Gastroesophageal sphincter (tissue), 4 donors: ENCODE data around the gene ITPA. TPM values are rescaled to one million over a fixed set of nuclear protein-coding genes. Genes with fewer than 3 reads are reported as not detected.

Experiments used
- ATAC-seq: fragments of 150-250 bp; one replicate; pipeline ENCODE4 v1.9.1; 2016; ENCODE audit warnings: mild to moderate bottlenecking, moderate library complexity
- H3K27ac ChIP-seq, 4 donors: fragments of 200-600 bp; sonication (generic) in 3 of 4; 1 replicate in 3 of 4; 2 replicates in 1 of 4; pipeline ENCODE4 v1.5.1; 2016 to 2019
- H3K27me3 ChIP-seq: fragments of 200-600 bp; sonication (generic); one replicate; pipeline ENCODE4 v1.5.1; 2019
- H3K36me3 ChIP-seq, 2 donors: fragments of 200-600 bp; sonication (generic); one replicate each; pipeline ENCODE4 v1.5.1; 2019; ENCODE audit warnings: control low read depth in 1 of 2
- H3K4me1 ChIP-seq, 3 donors: fragments of 200-600 bp; sonication (generic); 1 replicate in 2 of 3; 2 replicates in 1 of 3; pipeline ENCODE4 v1.5.1; 2016 to 2019; ENCODE audit warnings: control low read depth in 2 of 3
- H3K4me3 ChIP-seq, 2 donors: fragments of 200-600 bp; sonication (generic); one replicate each; pipeline ENCODE4 v1.5.1; 2019; ENCODE audit warnings: mild to moderate bottlenecking in 1 of 2, moderate library complexity in 1 of 2
- H3K9me3 ChIP-seq, 3 donors: fragments of 200-600 bp; sonication (generic); one replicate each; pipeline ENCODE4 v1.5.1; 2017 to 2019; ENCODE audit warnings: control low read depth in 2 of 3
- EP300 ChIP-seq: sonication (generic); formaldehyde crosslinking; IDR thresholded peaks from one replicate; pipeline ENCODE4 v1.6.1; 2017; ENCODE audit warnings: antibody characterized with exemption, mild to moderate bottlenecking
- POLR2A ChIP-seq, 2 donors: fragments of 450-650 bp; IDR thresholded peaks; one replicate each; pipeline ENCODE4 v1.6.1; 2017; ENCODE audit warnings: antibody characterized with exemption in 2 of 2, mild to moderate bottlenecking in 2 of 2, moderate library complexity in 1 of 2
- POLR2AphosphoS5 ChIP-seq: sonication (generic); formaldehyde crosslinking; IDR thresholded peaks from one replicate; pipeline ENCODE4 v1.6.1; 2017; ENCODE audit warnings: antibody characterized with exemption
- WGBS, 2 donors: methylation state at CpG; one replicate each; pipeline ENCODE4 v1.1.5; 2018; ENCODE audit warnings: low coverage in 1 of 2; 5-methylcytosine and 5-hydroxymethylcytosine counted together
- total RNA-seq, 4 donors: library from RNA; depleted of rRNA; stranded (reverse); fragments of >200 nt; gene quantifications; one replicate each; pipeline ENCODE4 v1.1.0, GENCODE V29; 2016
- TF ChIP-seq, protein P1 (sequence below), 4 experiments: fragments of 200-600 bp in 2 of 4; fragments of 450-650 bp in 2 of 4; sonication (generic) in 1 of 4; IDR thresholded peaks; one replicate each; pipeline ENCODE4 v1.5.1; 2017 to 2019; ENCODE audit warnings: antibody characterized with exemption in 4 of 4, mild to moderate bottlenecking in 2 of 4, moderate library complexity in 2 of 4

The ITPA gene
- total RNA-seq, 4 donors from 2014 or later: 23.5 to 26.8 (median 25.2) TPM

DNA sequence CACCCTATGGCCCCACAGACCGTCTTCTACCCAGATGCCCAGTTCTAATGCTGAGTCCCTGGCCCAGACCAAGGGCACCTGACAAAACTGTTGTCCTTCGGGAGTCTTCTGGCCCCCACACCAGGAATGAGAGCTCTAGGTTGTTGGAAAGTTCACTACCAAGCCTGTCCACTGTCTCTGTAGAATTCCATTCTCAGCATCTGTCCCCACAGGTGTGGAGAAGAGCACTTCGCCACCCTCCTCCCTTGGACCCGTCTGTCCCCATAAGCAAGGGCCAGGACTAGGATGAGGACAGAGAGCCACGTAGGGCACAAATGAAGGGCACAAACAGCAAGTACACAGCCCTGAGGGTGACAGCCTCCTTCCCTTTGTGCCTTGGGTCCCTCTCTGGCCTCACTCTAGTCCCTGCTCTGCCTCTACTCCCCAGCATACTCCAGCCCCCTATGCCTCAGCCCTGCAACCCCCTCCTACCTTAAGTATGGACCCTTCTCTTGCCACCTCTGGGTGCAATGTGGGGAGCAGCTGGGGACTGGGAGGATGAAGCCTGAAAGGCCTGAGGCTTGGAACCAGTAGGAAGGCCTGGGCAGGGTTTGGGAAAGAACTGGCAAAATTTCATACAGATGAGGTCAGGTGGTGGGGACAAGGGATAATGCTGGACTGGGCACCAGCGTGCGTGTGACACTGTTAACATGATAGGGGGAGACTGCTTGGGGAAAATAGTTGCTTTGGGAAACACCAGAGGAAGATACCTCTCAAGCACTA, 40.3 kb upstream of the ITPA start:
- Histone ChIP-seq H3K9me3 (no peaks in the 10 kb centered on the region), H3K36me3 (no peaks in the 10 kb centered on the region), H3K27ac (no peak overlapping the region), H3K4me3 (no peak overlapping the region), H3K27me3 (peaks cover 15% of the 10 kb centered on the region), H3K4me1 (peaks cover 0 to 43% (median 10%) of the 10 kb centered on the region in 3 donors)
- no peak for ATAC-seq
- TF ChIP-seq POLR2AphosphoS5 (no peak), POLR2A (IDR thresholded peaks at IDR 0.05) (no peak), EP300 (no peak)
- TF ChIP-seq, protein P1, sequence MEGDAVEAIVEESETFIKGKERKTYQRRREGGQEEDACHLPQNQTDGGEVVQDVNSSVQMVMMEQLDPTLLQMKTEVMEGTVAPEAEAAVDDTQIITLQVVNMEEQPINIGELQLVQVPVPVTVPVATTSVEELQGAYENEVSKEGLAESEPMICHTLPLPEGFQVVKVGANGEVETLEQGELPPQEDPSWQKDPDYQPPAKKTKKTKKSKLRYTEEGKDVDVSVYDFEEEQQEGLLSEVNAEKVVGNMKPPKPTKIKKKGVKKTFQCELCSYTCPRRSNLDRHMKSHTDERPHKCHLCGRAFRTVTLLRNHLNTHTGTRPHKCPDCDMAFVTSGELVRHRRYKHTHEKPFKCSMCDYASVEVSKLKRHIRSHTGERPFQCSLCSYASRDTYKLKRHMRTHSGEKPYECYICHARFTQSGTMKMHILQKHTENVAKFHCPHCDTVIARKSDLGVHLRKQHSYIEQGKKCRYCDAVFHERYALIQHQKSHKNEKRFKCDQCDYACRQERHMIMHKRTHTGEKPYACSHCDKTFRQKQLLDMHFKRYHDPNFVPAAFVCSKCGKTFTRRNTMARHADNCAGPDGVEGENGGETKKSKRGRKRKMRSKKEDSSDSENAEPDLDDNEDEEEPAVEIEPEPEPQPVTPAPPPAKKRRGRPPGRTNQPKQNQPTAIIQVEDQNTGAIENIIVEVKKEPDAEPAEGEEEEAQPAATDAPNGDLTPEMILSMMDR (IDR thresholded peaks at IDR 0.05): no peak
- WGBS, 2 donors: no CpG with 5 or more reads among the region's 7 CpGs

DNA sequence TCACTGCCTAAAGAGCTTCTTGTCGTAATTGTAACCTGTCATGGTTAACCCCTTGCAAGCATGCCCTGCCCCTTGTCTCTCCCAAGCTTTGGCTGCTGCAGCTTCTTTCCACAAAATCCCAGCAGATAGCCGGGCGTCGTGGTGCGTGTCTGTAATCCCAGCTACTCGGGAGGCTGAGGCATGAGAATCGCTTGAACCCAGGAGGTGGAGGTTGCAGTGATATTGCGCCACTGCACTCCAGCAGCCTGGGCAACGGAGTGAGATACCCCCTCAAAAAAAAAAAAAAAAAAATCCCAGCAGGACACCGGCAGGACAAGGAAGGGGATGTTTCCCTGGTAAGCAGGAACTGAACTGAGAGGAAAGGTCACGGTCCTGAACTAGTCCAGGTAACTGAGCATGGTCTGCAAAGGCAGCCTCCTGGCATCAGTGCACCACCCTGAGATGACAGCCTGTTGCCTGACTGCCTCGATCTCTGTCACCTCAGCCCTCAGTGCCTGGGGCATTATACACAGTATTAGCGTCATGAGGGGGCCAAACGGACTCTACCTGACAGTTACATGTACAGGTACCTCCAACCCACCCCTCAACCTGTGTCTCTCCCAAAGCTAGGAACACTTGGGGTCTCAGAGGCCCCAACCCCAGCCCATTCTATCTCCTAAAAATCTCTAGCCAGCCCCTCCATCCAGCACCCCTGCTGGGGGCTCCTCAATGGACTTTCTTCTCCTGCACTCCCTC, 37.7 kb upstream of the ITPA start:
- H3K27me3 ChIP-seq: peaks cover 15% of the 10 kb centered on the region
- ATAC-seq: no peak
- H3K9me3 ChIP-seq: no peaks in the 10 kb centered on the region
- peaks cover 0 to 38% (median 7%) of the 10 kb centered on the region in 3 donors for H3K4me1 ChIP-seq
- no peaks in the 10 kb centered on the region for H3K36me3 ChIP-seq
- no peak overlapping the region for H3K27ac ChIP-seq
- WGBS, 2 donors: 66 to 75% methylated on average over 5 to 6 of the region's 14 CpGs
- no peak for TF ChIP-seq EP300
- TF ChIP-seq, protein P1 (IDR thresholded peaks at IDR 0.05): no peak
- TF ChIP-seq POLR2AphosphoS5: no peak
- no peak for TF ChIP-seq POLR2A (IDR thresholded peaks at IDR 0.05)
- H3K4me3 ChIP-seq: no peak overlapping the region

DNA sequence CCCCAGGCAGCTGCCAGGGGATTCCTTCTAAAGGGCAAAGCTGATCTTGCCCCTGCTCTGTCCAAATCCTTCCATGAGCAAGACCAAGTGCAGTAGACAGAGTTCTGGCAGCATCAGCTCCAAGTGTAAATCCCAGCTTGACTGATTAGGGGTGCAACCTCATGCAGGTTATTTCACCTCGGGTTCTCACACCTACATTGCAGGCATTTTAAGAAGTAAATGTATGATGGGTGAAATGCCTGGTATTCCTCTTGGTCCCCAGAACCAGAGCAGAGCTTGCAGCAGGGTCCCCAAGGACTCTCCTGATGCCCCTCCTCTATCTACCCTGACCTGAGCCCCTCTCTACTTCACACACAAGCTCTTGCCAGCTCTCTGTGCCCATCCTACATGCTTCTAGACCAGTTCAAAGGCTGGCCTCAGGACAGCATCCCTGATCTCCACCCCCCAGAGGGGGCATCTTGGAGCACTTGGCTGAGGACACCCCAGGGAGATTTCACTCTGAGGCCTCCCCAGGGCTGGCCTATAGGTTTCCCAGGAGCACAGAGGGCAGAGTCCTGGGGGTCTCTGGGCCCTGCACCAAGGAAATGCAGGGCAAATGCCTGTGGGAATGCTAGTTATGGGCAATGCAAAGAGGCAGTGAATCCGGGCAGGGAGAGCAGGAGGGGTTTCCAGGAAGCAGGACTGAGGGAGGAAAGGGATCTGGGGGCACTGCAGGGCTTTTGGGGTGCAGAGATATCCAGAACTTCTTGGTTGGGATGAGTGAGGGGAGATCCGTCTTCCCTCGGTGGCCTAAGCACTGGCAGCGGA, 37.0 kb upstream of the ITPA start:
- no peak for ATAC-seq
- TF ChIP-seq, protein P1 (IDR thresholded peaks at IDR 0.05): no peak
- TF ChIP-seq POLR2AphosphoS5 (no peak), POLR2A (IDR thresholded peaks at IDR 0.05) (no peak), EP300 (no peak)
- Histone ChIP-seq H3K27ac (peak overlapping the region in 3 of 4 donors; percentile 81 to 85 (median 83)), H3K27me3 (peaks cover 15% of the 10 kb centered on the region), H3K9me3 (no peaks in the 10 kb centered on the region), H3K4me1 (peaks cover 0 to 38% (median 7%) of the 10 kb centered on the region in 3 donors), H3K36me3 (no peaks in the 10 kb centered on the region), H3K4me3 (peak overlapping the region; percentile 64 to 92)
- 25 to 50% methylated on average over 1 to 2 of the region's 5 CpGs for WGBS, 2 donors

DNA sequence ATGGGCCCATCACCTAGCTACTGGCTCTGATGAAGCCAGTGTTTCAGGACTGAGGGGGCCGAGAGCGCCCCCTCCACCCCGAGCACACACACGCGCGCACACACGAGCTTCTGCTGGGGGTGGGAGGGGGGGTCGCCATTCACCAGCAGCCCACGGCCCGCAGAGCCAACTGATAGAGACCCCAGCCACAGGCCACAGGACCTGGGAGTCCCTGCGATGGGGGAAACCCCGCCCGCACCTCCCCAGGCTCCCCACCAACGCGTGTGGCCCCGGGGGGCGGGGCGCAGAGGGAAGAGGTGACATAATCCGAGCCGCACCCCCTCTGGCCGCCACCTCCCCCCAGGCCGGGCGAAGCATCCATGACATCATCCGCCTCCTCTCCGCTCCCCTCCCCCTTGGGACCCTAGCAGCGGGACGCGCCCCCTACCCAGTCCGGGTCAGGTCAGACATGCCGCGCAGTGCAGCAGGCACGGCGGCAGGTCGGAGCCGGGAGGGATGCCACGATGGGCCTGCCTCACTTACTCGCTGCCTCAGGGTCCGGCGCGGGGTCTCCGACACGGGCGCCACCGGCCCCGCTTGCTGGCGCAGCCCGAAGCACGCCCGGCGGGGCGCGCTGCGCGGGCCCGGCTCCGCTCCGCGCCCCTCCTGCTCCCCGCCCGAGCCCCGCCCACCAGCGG, 36.2 kb upstream of the ITPA start, which contains the start of gene LZTS3:
TSS of gene LZTS3 (minus strand) at position 617 of the 677 bp plus-strand sequence. CDS start 6,386 bp downstream, outside the sequence.
- peaks cover 0 to 38% (median 7%) of the 10 kb centered on the region in 3 donors for H3K4me1 ChIP-seq

More for the DNA sequence above, 36.2 kb upstream of the ITPA start, which contains the start of gene LZTS3:
- H3K36me3 ChIP-seq: no peaks in the 10 kb centered on the region
- peak; percentile 79 for ATAC-seq
- H3K4me3 ChIP-seq: peak within 1 kb of the TSS; percentile 64 to 92
- H3K27ac ChIP-seq: peak within 1 kb of the TSS; percentile 11 to 85 (median 82)
- TF ChIP-seq EP300: no peak
- TF ChIP-seq POLR2A (IDR thresholded peaks at IDR 0.05): peak; percentile 32 to 65
- TF ChIP-seq, protein P1 (IDR thresholded peaks at IDR 0.05): no peak
- no peak for TF ChIP-seq POLR2AphosphoS5
- WGBS, 2 donors: no CpG with 5 or more reads among the region's 62 CpGs
- no peaks in the 10 kb centered on the region for H3K9me3 ChIP-seq
- peaks cover 7% of the 10 kb centered on the region for H3K27me3 ChIP-seq
